HG03520 (cell line): ENCODE results near the gene AZU1.
"Not testable (repeated sequence)": the region's sequence is repeated elsewhere in the genome, so short reads cannot be mapped to it uniquely, and the experiment has no call there.

Experiments
- ATAC-seq: cut with Tn5 transposase; IDR thresholded peaks from one replicate; pipeline ENCODE4 v1.9.1; 2021; ENCODE audit warnings: mild to moderate bottlenecking, moderate library complexity; ENCODE audit not compliant: unreplicated experiment

The AZU1 gene

GRCh38 chr19:824885-825284 lies 2.8 kb upstream of the AZU1 start:
- ATAC-seq: no peak

- no peak for ATAC-seq
These were observed 1.6 kb upstream of the AZU1 start for GRCh38 chr19:825897-826644.

- no peak for ATAC-seq
These were observed 325 bp upstream of the AZU1 start for GRCh38 chr19:827314-827709.

GRCh38 chr19:829129-829758 lies 1.6 kb downstream of the AZU1 start:
- no peak for ATAC-seq

GRCh38 chr19:831407-832369 lies 4.1 kb downstream of the AZU1 start:
- no peak for ATAC-seq

GRCh38 chr19:834216-834615 lies 6.6 kb downstream of the AZU1 start:
- ATAC-seq: no peak

- no peak for ATAC-seq
These were observed 7.7 kb downstream of the AZU1 start for GRCh38 chr19:835210-835810.

GRCh38 chr19:840519-841206 lies 13.0 kb downstream of the AZU1 start, which contains the start of gene PRTN3:
Gene PRTN3 (plus strand): TSS chr19:840999. CDS start chr19:841009, 10 bp downstream.
- ATAC-seq: no peak

GRCh38 chr19:842802-843179 lies 15.2 kb downstream of the AZU1 start:
- ATAC-seq: not testable (repeated sequence)

- ATAC-seq: no peak
These were observed 15.7 kb downstream of the AZU1 start for GRCh38 chr19:843180-843835.

GRCh38 chr19:843836-844545 lies 16.4 kb downstream of the AZU1 start:
- ATAC-seq: no peak

- no peak for ATAC-seq
These were observed 16.9 kb downstream of the AZU1 start for GRCh38 chr19:844546-844971.

GRCh38 chr19:845707-846521 lies 18.3 kb downstream of the AZU1 start:
- no peak for ATAC-seq

GRCh38 chr19:848386-848921 lies 20.8 kb downstream of the AZU1 start:
- no peak for ATAC-seq

- not testable (repeated sequence) for ATAC-seq
These were observed 21.6 kb downstream of the AZU1 start for GRCh38 chr19:849195-849594.

GRCh38 chr19:850221-850978 lies 22.8 kb downstream of the AZU1 start:
- no peak for ATAC-seq

- no peak for ATAC-seq
These were observed 23.3 kb downstream of the AZU1 start for GRCh38 chr19:850979-851335.
